ENCODE data around the gene HOXD8. TPM values are rescaled to one million over a fixed set of nuclear protein-coding genes. Genes with fewer than 3 reads are reported as not detected.

The HOXD8 gene
- total and polyA plus RNA-seq, 2 of the 8 experiments (the other 6 are each of a cell fraction or from before 2014, with no cell fraction given), result not detected

GRCh38 chr2:176140513-176141317, 11.2 kb downstream of the HOXD8 start (continued):
- no peak for TF ChIP-seq POU5F1 (IDR thresholded peaks at IDR 0.05; ENCODE audit: low read depth, low read length)
- TF ChIP-seq CBX5 (IDR thresholded peaks at IDR 0.05; ENCODE audit: low read depth, low read length), result no peak
